HG02588 (cell line): ENCODE data around the gene SCFD1.
"Not testable (repeated sequence)": the region's sequence is repeated elsewhere in the genome, so short reads cannot be mapped to it uniquely, and the experiment has no call there.

Source experiments
- ATAC-seq: cut with Tn5 transposase; IDR thresholded peaks from one replicate; pipeline ENCODE4 v1.9.1; 2021; ENCODE audit warnings: mild to moderate bottlenecking, moderate library complexity; ENCODE audit not compliant: unreplicated experiment

SCFD1 gene, protein sequence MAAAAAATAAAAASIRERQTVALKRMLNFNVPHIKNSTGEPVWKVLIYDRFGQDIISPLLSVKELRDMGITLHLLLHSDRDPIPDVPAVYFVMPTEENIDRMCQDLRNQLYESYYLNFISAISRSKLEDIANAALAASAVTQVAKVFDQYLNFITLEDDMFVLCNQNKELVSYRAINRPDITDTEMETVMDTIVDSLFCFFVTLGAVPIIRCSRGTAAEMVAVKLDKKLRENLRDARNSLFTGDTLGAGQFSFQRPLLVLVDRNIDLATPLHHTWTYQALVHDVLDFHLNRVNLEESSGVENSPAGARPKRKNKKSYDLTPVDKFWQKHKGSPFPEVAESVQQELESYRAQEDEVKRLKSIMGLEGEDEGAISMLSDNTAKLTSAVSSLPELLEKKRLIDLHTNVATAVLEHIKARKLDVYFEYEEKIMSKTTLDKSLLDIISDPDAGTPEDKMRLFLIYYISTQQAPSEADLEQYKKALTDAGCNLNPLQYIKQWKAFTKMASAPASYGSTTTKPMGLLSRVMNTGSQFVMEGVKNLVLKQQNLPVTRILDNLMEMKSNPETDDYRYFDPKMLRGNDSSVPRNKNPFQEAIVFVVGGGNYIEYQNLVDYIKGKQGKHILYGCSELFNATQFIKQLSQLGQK

DNA sequence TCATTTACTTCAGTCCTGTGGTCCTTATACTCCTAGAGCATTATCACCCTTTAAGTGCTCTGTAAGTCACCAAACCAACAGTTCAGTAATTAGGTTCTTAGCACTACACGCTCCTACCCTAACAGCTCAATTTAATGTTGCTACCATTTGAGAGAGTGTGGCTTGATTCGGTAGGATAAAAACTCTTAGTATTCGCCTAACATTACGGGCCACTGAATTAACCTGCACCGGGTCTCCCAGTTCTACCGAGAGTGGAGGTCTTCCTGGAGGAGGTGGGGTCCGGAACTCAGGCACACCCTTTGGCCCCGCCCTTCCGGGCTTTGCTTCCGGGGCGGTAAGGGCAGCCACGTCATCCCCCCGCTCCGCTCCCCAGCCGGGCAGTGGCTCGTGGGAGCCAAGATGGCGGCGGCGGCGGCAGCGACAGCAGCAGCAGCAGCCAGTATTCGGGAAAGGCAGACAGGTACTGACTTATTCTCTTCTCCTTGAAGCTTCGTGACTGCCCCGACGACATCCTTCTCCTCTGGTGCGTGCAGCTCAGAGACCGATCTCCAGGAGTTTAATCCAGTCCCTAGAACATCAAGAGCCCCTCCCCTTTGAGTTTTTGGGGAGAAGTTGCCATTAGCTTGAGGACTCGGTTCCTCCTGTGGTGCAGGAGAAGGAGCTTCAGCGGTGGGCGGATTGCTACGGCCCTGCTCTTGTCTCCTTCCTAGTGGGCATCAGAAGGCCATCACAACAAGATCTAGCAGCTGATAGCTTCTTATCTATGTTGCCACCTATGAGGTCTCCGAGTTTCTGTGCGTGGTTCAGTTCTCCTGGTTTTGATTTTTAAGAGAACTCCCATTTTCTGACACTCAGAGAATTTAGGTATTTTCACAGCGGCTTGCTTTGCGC, at the start of gene SCFD1:
SCFD1 (plus strand) TSS at position 380 of the 891 bp plus-strand sequence; CDS start at position 400, 20 bp downstream.
- peak; percentile 97 for ATAC-seq

DNA sequence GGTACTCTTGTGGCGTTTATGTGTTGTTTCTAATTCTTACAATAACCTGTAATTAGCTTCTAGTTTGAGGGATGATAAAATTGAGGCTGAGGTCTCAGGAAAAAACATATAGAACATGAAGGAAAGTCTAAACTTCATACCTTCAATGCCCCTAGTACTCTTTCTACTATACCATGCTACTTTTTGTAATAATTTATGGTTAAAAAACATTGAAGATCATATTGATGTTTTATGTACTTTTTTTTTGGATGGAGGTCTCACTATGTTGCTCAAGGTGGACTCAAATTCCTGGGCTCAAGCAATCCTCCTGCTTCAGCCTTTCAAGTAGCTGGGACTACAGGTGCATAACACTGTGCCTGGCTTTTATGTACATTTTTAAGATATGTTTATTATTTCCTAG, 49.3 kb upstream of the SCFD1 start:
- ATAC-seq: no peak

DNA sequence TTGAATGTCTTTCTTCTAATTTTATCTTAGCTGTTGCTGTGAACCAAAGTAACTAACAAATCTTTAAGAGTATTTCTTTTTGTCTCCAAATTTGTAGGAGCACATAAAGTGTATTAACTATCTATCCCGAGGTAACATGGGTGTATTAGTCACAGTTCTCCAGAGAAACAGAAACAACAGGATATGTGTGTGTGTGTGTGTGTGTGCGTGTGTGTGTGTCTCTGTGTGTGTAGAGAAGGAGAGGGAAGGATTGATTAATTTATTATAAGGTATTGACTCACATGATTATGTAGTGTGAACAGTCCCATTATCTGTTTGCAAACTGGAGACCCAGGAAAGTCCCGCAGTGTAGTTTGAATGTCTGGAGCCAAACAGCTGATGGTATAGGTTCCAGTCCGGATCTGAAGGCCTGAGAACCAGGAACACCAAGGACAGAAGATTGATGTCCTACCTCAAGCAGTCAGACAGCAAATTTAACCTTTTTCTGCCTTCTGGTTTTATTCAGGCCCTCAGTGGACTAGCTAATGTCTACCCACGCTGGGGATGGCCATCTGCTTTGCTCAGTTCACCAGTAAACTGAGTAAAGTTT, 48.8 kb upstream of the SCFD1 start:
- no peak for ATAC-seq

DNA sequence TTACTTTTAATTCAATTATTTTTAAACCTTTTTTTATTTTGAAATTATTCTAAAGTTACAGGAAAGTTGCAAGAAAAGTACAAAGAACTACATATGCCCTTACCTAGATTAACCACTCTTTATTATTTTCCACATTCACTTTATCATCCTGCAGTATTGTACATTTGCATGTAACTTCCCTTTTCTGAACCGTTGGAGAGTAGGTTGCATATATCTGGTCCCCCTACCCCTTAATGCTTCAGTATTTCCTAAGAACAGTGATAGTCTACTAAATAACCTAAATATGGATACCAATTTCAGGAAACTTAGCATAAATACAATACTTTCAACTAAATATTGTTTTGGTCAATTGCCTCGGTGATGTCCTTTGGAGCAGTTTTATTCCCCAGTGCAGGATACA, 48.2 kb upstream of the SCFD1 start:
- ATAC-seq: no peak

DNA sequence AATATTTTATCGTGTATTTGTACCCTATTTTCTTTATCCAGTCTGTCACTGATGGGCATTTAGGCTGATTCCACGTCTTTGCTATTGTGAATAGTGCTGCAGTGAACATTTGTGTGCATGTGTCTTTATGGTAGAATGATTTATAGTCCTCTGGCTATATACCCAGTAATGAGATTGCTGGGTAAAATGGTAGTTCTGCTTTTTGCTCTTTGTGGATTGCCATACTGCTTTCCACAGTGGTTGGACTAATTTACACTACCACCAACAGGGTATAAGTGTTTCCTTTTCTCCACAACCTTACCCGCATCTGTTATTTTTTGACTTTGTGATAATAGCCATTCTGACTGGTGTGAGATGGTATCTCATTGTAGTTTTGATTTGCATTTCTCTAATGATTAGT, 47.3 kb upstream of the SCFD1 start:
- not testable (repeated sequence) for ATAC-seq

DNA sequence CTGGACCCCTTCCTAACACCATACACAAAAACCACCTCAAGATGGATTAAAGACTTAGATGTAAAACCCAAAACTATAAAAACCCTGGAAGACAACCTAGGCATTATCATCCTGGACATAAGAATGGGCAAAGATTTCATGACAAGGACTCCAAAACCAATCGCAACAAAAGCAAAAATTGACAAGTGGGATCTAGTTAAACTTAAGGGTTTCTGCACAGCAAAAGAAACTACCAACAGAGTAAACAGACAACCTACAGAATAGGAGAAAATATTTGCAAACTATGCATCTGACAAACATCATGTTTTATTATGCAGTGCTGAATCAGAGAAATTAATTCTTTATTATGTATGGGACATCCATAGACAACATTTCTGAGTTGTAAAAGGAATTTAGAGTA, 45.8 kb upstream of the SCFD1 start:
- ATAC-seq: not testable (repeated sequence)

DNA sequence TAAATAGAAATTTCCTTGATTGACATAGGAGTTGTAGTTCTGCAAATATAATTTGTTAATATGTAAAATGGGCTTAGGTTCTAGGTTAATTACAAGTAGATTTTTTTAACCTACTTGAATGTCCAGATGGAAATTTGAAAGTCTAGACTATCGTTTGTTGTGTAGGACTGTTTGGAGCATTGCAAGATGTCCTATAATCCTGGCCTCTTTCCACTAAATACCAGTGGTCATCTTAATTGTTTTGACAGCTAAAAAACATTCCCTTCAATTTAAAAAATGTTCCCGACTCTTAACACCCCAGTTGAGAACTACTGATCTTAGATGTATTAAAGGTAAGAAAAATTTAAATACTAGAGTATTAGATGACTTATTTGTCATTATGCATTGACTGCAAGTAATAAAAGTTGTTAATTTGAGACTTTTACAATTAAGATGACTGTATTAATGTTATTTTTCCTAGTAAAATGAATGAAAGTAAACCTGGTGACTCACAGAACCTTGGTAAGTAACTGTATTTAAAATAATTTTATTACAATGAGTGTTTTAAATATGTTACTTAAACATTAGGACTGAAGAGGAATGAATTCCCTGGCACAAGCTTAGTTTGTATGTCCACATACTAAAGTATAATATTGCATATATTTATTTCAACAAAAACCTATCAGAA, 41.4 kb upstream of the SCFD1 start:
- ATAC-seq: no peak

DNA sequence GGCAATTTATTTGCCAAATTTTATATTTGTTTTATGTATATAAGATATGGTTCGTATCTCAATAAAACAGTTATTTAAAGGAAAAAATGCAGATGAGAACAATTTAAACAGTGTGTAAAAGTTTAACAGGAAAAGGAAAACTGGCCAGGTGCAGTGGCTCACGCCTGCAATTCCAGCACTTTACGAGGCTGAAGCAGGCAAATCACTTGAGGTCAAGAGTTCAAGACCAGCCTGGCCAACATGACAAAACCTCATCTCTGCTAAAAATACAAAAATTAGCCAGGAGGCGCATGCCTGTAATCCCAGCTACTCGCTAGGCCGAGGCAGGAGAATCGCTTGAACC, 40.9 kb upstream of the SCFD1 start:
- ATAC-seq: no peak

DNA sequence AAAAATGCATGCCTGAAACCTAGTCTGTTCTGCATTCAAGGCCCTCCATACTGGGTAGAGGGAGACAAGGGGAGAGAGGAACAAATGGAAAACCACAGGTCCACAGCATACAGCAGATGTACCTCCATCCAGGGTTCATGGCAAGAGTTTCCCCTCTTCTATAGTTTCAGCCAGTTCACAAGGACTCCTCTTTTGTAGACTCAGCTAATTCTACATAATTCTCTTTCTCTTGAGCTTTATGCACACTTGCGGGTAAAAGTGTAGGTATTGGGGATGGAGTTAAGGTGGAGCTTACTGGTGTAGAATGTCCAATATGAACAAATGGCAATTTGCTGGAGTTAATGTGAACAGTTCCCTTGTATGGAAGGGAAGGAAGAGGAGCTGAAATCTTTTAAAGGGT, 39.7 kb upstream of the SCFD1 start:
- ATAC-seq: no peak

DNA sequence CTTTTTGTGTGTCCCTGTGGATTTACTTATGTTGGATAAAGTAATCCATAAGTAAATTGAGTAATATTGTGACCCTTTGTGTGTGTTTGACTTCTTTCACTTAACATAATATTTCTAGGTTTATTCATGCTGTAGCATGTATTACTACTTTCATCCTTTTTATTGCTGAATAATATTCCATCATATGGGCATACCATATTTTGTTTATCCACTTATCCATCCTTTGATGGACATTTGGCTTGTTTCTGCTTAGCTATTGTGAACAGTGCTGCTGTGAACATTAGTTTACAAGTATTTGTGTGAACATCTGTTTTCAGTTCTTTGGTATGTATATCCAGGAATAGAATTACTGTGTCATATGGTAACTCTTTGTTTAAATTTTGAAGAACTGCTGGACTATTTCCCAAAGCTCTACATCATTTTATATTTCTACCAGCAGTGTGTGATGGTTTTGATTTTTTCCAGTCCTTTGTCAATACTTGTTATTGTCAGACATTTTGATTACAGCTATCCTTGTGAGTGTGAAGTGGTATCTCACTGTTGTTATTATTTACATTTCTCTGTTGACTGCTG, 38.0 kb upstream of the SCFD1 start:
- ATAC-seq: no peak

DNA sequence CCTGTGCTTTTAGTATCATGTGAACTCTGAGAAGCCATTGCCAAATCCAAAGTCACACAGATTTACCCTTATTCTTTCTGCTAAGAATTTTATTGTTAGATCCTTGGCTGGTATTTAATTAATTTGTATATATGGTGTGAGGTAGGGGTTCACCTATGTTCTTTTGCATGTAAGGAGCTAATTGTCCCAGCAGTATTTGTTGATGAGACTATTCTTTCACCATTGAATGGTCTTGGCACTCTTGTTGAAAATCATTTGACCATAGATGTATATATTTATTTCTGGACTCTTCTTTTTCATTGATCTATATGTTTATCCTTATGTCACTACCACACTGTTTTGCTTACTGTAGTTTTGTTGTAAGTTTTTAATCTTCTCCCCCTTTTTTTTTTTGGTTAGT, 36.9 kb upstream of the SCFD1 start:
- ATAC-seq: no peak

DNA sequence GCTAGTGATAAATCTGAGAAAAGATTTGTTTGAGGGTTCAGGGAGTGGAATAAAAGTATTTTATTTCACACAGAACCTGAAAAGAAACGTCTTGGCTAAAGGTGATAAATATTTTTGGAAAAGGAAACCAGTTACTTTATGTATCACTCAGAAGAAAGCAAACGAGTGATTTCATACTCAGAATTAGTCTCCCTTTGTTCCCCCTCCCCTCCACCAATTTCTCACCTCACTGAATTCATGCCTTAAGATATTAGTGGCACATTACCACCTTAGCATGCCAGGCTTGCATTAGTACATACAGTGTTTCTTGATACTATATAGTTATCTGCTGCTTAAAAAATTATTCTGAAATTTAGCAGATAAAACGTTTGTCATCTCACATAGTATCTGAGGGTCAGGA, 35.0 kb upstream of the SCFD1 start:
- ATAC-seq: no peak

DNA sequence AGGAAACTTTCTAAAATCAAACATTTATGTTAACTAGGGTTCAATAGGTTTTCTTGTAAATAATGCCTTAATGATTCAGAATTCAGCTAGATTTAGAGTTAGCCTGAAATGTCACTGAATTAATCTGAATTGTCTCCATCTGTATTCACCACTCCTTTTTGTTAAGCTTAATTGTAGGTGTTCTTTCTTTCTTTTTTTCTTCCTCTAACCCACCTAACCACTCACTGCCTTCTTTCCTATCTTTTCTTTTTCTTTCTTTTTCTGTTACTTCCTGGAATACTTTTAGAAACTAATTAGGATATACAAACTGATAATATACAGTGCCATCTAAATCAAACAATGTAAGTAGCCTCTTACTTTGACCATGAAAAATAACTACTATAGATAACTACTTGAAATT, 33.2 kb upstream of the SCFD1 start:
- ATAC-seq: no peak

DNA sequence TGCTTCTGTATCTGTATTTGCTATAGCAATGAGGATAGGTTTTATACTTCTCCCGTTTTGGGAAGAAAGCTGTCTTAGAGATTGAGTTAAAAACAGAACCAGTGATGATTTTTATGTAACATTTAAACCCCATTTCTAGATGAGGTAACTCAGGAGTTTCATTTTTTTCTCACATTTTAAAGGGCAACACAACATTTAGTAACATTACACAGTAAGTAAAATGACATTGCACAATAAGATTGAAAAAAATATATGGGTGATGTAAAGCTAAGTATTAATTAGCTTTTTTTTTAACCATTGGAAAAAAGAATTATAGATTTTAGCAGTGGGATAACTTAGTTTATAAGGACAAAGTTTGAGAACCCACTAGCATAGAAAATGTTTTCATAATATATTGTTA, 25.2 kb upstream of the SCFD1 start:
- no peak for ATAC-seq

DNA sequence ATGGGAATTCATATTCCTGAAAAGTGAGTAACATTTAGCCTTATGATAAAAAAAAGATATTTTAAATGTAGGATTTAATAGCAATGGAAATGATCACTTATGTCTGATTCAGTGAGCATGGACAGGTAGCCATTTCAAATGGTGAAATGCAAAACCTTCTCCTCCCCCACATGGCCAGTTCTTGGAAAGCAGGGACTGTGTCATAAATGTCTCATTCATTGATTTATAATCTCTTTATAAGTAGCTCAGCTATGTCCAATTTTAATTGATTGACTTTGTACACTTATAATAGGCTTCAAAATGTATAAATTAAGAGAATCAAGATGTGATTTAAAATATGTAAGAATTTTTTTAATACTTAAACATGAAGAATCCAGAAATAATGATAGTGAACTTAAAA, 24.6 kb upstream of the SCFD1 start:
- ATAC-seq: no peak

DNA sequence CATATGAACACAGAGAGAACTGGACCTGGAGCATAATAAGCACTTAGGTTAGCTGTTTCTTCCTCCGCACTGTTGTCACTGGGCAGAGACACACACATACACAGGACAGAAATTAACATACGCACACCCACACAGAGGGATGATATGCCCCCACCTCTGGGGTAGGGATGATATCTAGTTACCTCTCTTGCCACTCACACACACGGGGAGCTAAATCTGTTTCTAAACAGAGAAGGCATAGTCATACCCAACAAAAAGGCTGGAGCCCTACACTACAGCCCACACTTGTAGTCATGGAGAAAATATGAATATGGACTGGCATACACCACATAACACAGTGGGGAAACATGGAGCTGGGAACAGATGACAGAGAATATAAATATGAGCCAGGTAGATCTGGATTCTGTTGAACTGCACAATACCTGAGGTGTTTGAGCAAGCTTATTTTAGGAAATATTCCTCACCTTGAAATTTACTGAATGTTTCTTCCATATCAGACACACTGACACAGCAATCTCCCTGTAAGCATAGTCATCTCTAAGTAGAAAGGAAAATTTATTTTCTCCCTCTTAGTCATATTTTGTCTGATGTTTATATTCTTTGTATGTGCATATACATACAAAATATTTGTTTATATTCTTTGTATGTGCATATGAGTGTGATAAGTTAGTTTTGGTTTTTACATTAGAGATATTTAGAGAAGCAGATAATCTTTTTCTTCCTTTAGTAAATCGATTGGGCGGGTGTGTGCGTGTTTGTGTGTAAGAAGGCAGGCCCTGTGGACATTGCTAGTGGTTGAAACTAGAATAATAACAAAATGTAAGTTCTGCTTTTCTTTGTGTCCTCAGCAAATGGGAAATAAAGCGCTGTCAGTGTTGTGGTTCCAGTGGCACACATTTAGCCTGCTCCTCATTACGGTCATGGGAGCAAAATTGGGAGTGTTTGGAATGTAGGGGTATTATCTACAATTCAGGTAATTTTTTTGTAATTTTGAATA, 20.9 kb upstream of the SCFD1 start:
- no peak for ATAC-seq

DNA sequence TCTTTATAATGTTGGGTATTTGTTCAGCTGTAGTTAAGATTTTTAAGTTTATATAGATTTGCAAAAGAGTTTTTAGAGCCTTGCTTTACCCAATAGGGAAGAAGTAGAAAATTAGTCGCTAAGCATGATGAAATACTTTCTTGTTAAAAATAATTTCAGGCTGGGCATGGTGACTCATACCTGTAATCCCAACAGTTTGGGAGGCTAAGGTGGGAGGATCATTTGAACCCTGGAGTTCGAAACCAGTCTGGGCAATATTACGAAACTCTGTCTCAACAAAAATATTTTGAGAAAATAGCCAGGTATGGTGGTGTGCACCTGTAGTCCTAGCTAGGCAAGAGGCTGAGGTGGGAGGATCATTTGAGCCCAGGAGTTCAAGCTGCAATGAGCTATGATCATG, 18.7 kb upstream of the SCFD1 start:
- ATAC-seq: no peak

DNA sequence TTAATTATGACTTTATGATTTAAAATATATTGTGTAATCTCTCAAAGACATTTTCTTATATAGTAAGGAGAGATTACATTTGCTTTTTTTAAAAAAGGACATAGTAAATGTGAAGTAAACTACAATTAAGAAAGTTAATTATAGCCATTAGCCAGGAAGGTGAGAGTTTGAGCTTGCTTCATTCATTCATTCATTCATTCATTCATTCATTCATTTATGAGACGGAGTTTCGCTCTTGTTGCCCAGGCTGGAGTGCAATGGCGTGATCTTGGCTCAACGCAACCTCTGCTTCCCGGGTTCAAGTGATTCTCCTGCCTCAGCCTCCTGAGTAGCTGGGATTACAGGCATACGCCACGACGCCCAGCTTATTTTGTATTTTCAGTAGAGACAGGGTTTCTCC, 17.4 kb upstream of the SCFD1 start:
- ATAC-seq: not testable (repeated sequence)

DNA sequence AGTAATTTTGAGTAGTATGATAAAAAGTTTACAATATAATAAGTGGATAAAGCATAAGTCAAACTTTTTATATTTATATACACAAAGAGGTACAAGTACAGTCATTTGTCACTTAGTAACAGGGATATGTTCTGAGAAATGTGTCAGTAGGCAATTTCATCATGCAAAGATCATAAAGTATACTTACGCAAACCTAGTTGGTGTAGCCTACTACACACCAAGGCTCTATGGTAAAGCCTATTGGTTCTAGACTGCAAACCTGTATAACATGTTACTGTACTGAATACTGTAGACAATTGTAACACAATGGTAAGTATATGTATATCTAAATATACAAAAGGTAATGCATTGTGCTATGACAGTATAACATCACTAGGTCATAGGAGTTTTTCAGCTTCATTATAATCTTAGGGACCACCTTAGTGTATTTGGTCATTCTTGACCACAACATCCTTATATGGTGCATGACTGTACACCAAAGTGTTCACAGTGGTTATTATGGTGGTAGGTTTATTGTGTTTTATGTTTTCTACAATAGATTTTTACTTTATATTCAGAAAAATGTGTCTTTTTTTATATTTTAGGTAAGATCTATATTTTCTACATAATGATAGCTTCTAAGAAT, 14.9 kb upstream of the SCFD1 start:
- ATAC-seq: no peak
